Vagina (tissue), 2 donors: ENCODE results near the gene TTF2.

Experiments
- CTCF ChIP-seq, 3 experiments: fragments of 450-650 bp in 2 of 3; fragments of 200-600 bp in 1 of 3; sonication (generic) in 1 of 3; IDR thresholded peaks; one replicate each; pipeline ENCODE4 v1.5.1; 2017 to 2019; ENCODE audit warnings: antibody characterized with exemption in 3 of 3, mild to moderate bottlenecking in 2 of 3, moderate library complexity in 2 of 3
- POLR2A ChIP-seq, 2 donors: fragments of 450-650 bp; IDR thresholded peaks; one replicate each; pipeline ENCODE4 v1.6.1; 2017; ENCODE audit warnings: antibody characterized with exemption in 2 of 2, mild to moderate bottlenecking in 2 of 2, moderate library complexity in 2 of 2
- POLR2AphosphoS5 ChIP-seq, 2 donors: sonication (generic); formaldehyde crosslinking; IDR thresholded peaks; one replicate each; pipeline ENCODE4 v1.9.0; 2017; ENCODE audit warnings: antibody characterized with exemption in 2 of 2, mild to moderate bottlenecking in 2 of 2, low read depth in 1 of 2; ENCODE audit not compliant: insufficient read depth in 1 of 2

GRCh38 chr1:117045644-117046043 lies 14.5 kb upstream of the TTF2 start:
- TF ChIP-seq CTCF (IDR thresholded peaks at IDR 0.05) (no peak), POLR2AphosphoS5 (IDR thresholded peaks at IDR 0.05; ENCODE audit: insufficient read depth in 1 of 2, low read depth in 1 of 2) (no peak), POLR2A (IDR thresholded peaks at IDR 0.05) (no peak)
